Neuronal stem cell (in vitro differentiated cells): ENCODE results near the gene NELFE.

Experiments used
- DNase-seq: peaks from one replicate; pipeline ENCODE4 v3.0.0-alpha.2; 2013; ENCODE audit warnings: low spot score
- H2AFZ ChIP-seq: one replicate; pipeline ENCODE4 v1.6.1; 2013; ENCODE audit warnings: mild to moderate bottlenecking, low read length, inconsistent platforms
- H2AK5ac ChIP-seq: 2 replicates; pipeline ENCODE4 v1.6.1; 2013; ENCODE audit warnings: low read depth, mild to moderate bottlenecking, inconsistent platforms, low read length, moderate library complexity, mixed read lengths
- H2BK120ac ChIP-seq: 2 replicates; pipeline ENCODE4 v1.6.1; 2013; ENCODE audit warnings: low read depth, mild to moderate bottlenecking, inconsistent platforms, low read length, moderate library complexity, mixed read lengths
- H2BK12ac ChIP-seq: one replicate; pipeline ENCODE4 v1.6.1; 2013; ENCODE audit warnings: low read length, inconsistent platforms
- H2BK15ac ChIP-seq: 2 replicates; pipeline ENCODE4 v1.6.1; 2013; ENCODE audit warnings: mild to moderate bottlenecking, low read length, inconsistent platforms, mixed read lengths
- H2BK5ac ChIP-seq: one replicate; pipeline ENCODE4 v1.6.1; 2013; ENCODE audit warnings: inconsistent platforms, mild to moderate bottlenecking, low read length, moderate library complexity
- H3K14ac ChIP-seq: one replicate; pipeline ENCODE4 v1.6.1; 2013; ENCODE audit warnings: low read length, inconsistent platforms
- H3K18ac ChIP-seq: 2 replicates; pipeline ENCODE4 v1.6.1; 2013; ENCODE audit warnings: low read length, inconsistent platforms
- H3K23ac ChIP-seq: 2 replicates; pipeline ENCODE4 v1.6.1; 2013; ENCODE audit warnings: low read depth, mild to moderate bottlenecking, mixed read lengths, low read length, inconsistent platforms; ENCODE audit not compliant: poor library complexity
- H3K27ac ChIP-seq: replicated peaks from 3 replicates; pipeline ENCODE4 v1.5.1; 2013; ENCODE audit warnings: low read length, inconsistent platforms
- H3K27me3 ChIP-seq, 3 experiments: 2 replicates each; pipeline ENCODE4 v1.6.1; 2013; ENCODE audit warnings: low read length in 3 of 3, mild to moderate bottlenecking in 2 of 3, inconsistent platforms in 1 of 3, low read depth in 1 of 3, mixed read lengths in 1 of 3, moderate library complexity in 1 of 3; ENCODE audit not compliant: control insufficient read depth in 3 of 3, insufficient read depth in 3 of 3
- H3K36me3 ChIP-seq, 2 donors: replicated peaks in 1 of 2; 2 replicates each; pipeline ENCODE4 v1.6.1; 2013; ENCODE audit warnings: low read length in 2 of 2; ENCODE audit not compliant: control insufficient read depth in 2 of 2, insufficient read depth in 2 of 2
- H3K4ac ChIP-seq: 2 replicates; pipeline ENCODE4 v1.6.1; 2013; ENCODE audit warnings: inconsistent platforms, mild to moderate bottlenecking, low read length, moderate library complexity
- H3K4me1 ChIP-seq, 2 donors: 1 replicate in 1 of 2; 2 replicates in 1 of 2; pipeline ENCODE4 v1.6.1; 2013; ENCODE audit warnings: low read length in 2 of 2, low read depth in 1 of 2; ENCODE audit not compliant: control insufficient read depth in 2 of 2, insufficient read depth in 1 of 2
- H3K4me2 ChIP-seq: one replicate; pipeline ENCODE4 v1.6.1; 2013; ENCODE audit warnings: mild to moderate bottlenecking, low read length, inconsistent platforms; ENCODE audit not compliant: insufficient read depth, poor library complexity, severe bottlenecking
- H3K4me3 ChIP-seq, 2 donors: 2 replicates each; pipeline ENCODE4 v1.5.1; 2013; ENCODE audit warnings: low read length in 2 of 2, mild to moderate bottlenecking in 2 of 2, inconsistent platforms in 1 of 2, moderate library complexity in 1 of 2
- H3K79me1 ChIP-seq: one replicate; pipeline ENCODE4 v1.6.1; 2013; ENCODE audit warnings: low read depth, mild to moderate bottlenecking, inconsistent platforms, low read length, moderate library complexity
- H3K9ac ChIP-seq: one replicate; pipeline ENCODE4 v1.6.1; 2013; ENCODE audit warnings: mild to moderate bottlenecking, low read depth, low read length, inconsistent platforms; ENCODE audit not compliant: poor library complexity
- H3K9me3 ChIP-seq, 2 donors: replicated peaks in 1 of 2; 2 replicates each; pipeline versions ENCODE3 to v1.6.1; 2013; ENCODE audit warnings: low read length in 2 of 2, mild to moderate bottlenecking in 2 of 2, inconsistent platforms in 1 of 2, low read depth in 1 of 2, mixed read lengths in 1 of 2, moderate library complexity in 1 of 2; ENCODE audit not compliant: control insufficient read depth in 2 of 2, insufficient read depth in 1 of 2
- H4K8ac ChIP-seq: one replicate; pipeline ENCODE4 v1.6.1; 2013; ENCODE audit warnings: low read depth, mild to moderate bottlenecking, inconsistent platforms, low read length, moderate library complexity
- H4K91ac ChIP-seq: one replicate; pipeline ENCODE4 v1.6.1; 2013; ENCODE audit warnings: low read length, low read depth, mild to moderate bottlenecking, inconsistent platforms; ENCODE audit not compliant: poor library complexity
- WGBS, 2 donors: extraction: QIAGEN DNeasy Blood & Tissue Kit; methylation state at CpG; one replicate each; pipeline ENCODE4 v1.1.7; 2013; ENCODE audit warnings: missing lambda C conversion rate in 2 of 2, mixed read lengths in 1 of 2; ENCODE audit not compliant: insufficient read length in 2 of 2, insufficient replicate concordance in 1 of 2; ENCODE audit errors: extremely low coverage in 2 of 2; 5-methylcytosine and 5-hydroxymethylcytosine counted together

The NELFE gene

GRCh38 chr6:31971993-31972708 is 13.4 kb upstream of the NELFE start, which contains the start of gene DXO:
DXO (minus strand) TSS chr6:31972138; CDS start chr6:31971675, 463 bp downstream.
- H3K18ac ChIP-seq, result peak within 1 kb of the TSS; percentile 97
- peaks cover 7% of the 10 kb centered on the region for H3K79me1 ChIP-seq
- peak within 1 kb of the TSS; percentile 78 to 89 for H3K4me3 ChIP-seq
- peak within 1 kb of the TSS; percentile 89 for H3K4me2 ChIP-seq
- peak within 1 kb of the TSS; percentile 24 for H3K4ac ChIP-seq
- no peaks in the 10 kb centered on the region for H3K9me3 ChIP-seq
- H2BK15ac ChIP-seq, result peak within 1 kb of the TSS; percentile 10
- no CpG with 5 or more reads among the region's 62 CpGs for WGBS, 2 donors
- H3K36me3 ChIP-seq, result peaks cover 25 to 51% of the 10 kb centered on the region in 2 donors
- peaks cover 11 to 13% of the 10 kb centered on the region in 2 donors for H3K4me1 ChIP-seq
- peak within 1 kb of the TSS; percentile 87 for H2AFZ ChIP-seq
- H3K9ac ChIP-seq, result peak within 1 kb of the TSS; percentile 91
- peak within 1 kb of the TSS; percentile 54 for H2AK5ac ChIP-seq
- peak within 1 kb of the TSS; percentile 96 for H2BK5ac ChIP-seq
- H2BK12ac ChIP-seq, result peak within 1 kb of the TSS; percentile 73
- no peaks in the 10 kb centered on the region for H3K27me3 ChIP-seq
- peak within 1 kb of the TSS; percentile 98 for H3K23ac ChIP-seq
- H2BK120ac ChIP-seq, result peak within 1 kb of the TSS; percentile 4
- peak; percentile 97 for DNase-seq
- no peak within 1 kb of the TSS for H3K14ac ChIP-seq
- H3K27ac ChIP-seq, result peak within 1 kb of the TSS; percentile 99
- peak within 1 kb of the TSS; percentile 70 for H4K8ac ChIP-seq
- no peak within 1 kb of the TSS for H4K91ac ChIP-seq

- H3K18ac ChIP-seq, result peak overlapping the region; percentile 97
- peak overlapping the region; percentile 10 for H2BK15ac ChIP-seq
- H3K9me3 ChIP-seq, result no peaks in the 10 kb centered on the region
- peak overlapping the region; percentile 99 for H3K27ac ChIP-seq
- peak overlapping the region; percentile 87 for H2AFZ ChIP-seq
- WGBS, 2 donors, result no CpG with 5 or more reads among the region's 29 CpGs
- no peak overlapping the region for H3K14ac ChIP-seq
- no peak overlapping the region for H3K4ac ChIP-seq
- peak overlapping the region; percentile 98 for H3K23ac ChIP-seq
- peaks cover 11 to 13% of the 10 kb centered on the region in 2 donors for H3K4me1 ChIP-seq
- H2BK12ac ChIP-seq, result peak overlapping the region; percentile 4
- no peaks in the 10 kb centered on the region for H3K27me3 ChIP-seq
- H3K79me1 ChIP-seq, result peaks cover 7% of the 10 kb centered on the region
- H4K8ac ChIP-seq, result no peak overlapping the region
- H2AK5ac ChIP-seq, result peak overlapping the region; percentile 54
- peak overlapping the region; percentile 4 for H2BK120ac ChIP-seq
- H4K91ac ChIP-seq, result no peak overlapping the region
- H3K4me2 ChIP-seq, result peak overlapping the region; percentile 41
- H3K36me3 ChIP-seq, result peaks cover 32 to 58% of the 10 kb centered on the region in 2 donors
- peak overlapping the region; percentile 78 to 89 for H3K4me3 ChIP-seq
- peak overlapping the region; percentile 91 for H3K9ac ChIP-seq
- DNase-seq, result no peak
- H2BK5ac ChIP-seq, result peak overlapping the region; percentile 96
These were observed 12.7 kb upstream of the NELFE start for GRCh38 chr6:31971279-31971992.

- H2BK12ac ChIP-seq, result peak overlapping the region; percentile 50
- no peak for DNase-seq
- no peak overlapping the region for H3K14ac ChIP-seq
- no CpG with 5 or more reads among the region's 18 CpGs for WGBS, 2 donors
- H2BK5ac ChIP-seq, result no peak overlapping the region
- no peak overlapping the region for H3K4ac ChIP-seq
- no peak overlapping the region for H2BK120ac ChIP-seq
- peak overlapping the region; percentile 41 for H3K4me2 ChIP-seq
- no peak overlapping the region for H3K18ac ChIP-seq
- H3K79me1 ChIP-seq, result peaks cover 7% of the 10 kb centered on the region
- H2AFZ ChIP-seq, result no peak overlapping the region
- no peak overlapping the region for H3K9ac ChIP-seq
- H2AK5ac ChIP-seq, result peak overlapping the region; percentile 54
- peaks cover 37 to 65% of the 10 kb centered on the region in 2 donors for H3K36me3 ChIP-seq
- peak overlapping the region; percentile 14 for H3K23ac ChIP-seq
- H4K8ac ChIP-seq, result no peak overlapping the region
- peaks cover 11 to 13% of the 10 kb centered on the region in 2 donors for H3K4me1 ChIP-seq
- H3K9me3 ChIP-seq, result no peaks in the 10 kb centered on the region
- H4K91ac ChIP-seq, result no peak overlapping the region
- H3K27ac ChIP-seq, result no peak overlapping the region
- peak overlapping the region in 1 of 2 donors; percentile 78 for H3K4me3 ChIP-seq
- no peak overlapping the region for H2BK15ac ChIP-seq
- H3K27me3 ChIP-seq, result no peaks in the 10 kb centered on the region
These were observed 12.0 kb upstream of the NELFE start for GRCh38 chr6:31970604-31971271.
